GM04503 (cell line): ENCODE data around the gene ASPDH.

Source experiments
- DNase-seq: peaks from one replicate; pipeline ENCODE4 v3.0.0-alpha.2; 2012; ENCODE audit warnings: low read depth

The ASPDH gene

DNA sequence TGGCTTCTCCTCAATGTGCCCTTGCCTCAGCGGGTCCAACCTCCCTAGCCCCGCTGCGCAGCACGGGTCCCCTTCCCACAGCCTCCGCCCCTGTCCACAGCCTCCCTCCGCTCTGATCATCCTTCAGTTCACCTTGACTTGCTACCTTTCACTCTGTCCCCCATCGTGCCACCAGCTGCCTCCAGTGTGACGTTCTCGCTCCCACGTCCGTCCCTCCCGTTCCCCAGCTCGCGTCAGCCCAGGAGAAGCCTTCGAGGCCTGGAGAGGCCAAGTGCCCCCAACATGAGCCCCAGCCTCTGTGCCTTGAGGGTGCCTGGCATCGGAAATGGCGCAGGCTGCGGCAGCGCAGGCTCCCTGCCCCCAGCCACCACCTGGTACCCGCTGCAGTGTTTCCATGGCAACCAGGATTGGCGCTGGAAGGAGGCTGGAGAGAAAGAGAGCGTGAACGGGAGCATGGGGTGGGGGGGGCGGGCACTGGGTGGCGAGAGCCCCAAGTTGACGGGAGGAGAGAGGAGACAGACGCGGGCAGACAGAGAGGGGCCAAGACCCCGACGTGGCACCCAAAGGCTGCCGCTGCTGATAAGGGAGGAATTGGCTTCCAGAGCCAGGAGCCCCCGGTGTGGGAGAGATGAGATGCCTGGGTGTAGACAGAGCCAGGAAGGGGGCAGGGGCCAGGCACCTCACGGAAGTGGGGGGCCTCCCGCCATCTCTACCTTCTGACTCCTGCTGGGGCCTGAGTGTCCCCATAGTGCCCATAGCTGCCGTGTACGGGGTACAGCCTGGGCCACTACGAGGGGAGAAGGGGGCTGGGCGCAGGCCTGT is 844 bp upstream of the ASPDH start:
- no peak for DNase-seq

- DNase-seq = no peak
Observed at GRCh38 chr19:50512999-50513745, 541 bp downstream of the ASPDH start.

- DNase-seq = no peak
Observed at GRCh38 chr19:50512112-50512998, 1.4 kb downstream of the ASPDH start.

DNA sequence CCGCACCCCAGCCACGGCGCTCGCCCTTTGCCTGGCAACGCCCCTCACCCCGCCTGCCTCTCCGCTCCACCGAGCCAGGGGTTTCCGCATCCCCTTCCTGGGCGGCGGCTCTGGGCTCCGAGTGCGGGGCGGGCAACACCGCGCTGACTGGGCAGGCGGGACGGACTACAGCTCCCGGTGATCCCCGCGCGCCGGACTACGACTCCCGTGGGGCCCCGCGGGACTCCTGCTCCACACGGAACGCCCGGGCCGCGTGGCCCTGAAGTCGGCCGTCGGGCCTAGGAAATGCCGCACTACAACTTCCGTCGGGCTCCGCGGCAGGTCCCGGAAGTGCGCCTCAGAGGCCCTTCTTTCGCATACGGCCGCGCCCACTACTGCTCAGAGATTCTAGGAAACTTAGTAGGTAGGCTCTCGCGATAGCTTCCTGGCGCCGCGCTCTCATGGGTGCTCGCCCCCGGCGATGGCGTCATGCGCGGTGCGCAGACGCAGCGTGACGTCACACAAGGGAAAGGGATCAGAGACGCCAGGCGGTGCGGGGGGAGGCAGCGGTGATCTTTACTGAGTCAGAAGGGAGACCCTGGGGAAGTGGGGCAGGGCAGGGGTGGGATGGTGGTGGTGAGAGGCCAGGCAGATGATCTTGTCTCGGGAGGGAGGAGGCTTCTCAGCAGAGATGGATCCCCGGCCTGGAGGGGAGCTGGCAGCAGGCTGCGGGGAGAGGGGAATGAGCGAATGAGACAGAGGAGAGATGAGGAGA is 2.5 kb downstream of the ASPDH start, which contains the start of gene JOSD2:
Gene JOSD2 (minus strand): TSS at position 123 of the 754 bp plus-strand sequence. CDS start 760 bp downstream, outside the sequence.
- peak; percentile 94 for DNase-seq

DNA sequence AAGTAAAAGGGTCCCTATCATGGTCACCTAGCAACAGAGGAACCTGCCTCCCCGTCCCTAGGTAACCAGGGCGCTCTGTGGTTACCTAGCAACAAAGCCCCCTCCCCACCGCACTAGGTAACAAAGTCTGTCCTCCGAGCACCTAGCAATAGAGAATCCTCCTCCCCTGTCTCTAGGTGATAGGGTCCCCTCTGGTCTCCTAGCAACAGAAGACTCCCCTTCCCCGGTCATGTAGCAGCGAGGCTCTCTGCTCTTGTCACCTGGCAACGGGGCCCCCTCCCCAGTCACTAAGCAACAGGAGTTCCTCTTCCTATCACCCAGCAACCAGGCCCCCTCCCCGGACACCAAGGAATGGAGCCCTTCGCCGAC is 3.0 kb downstream of the ASPDH start:
- no peak for DNase-seq

DNA sequence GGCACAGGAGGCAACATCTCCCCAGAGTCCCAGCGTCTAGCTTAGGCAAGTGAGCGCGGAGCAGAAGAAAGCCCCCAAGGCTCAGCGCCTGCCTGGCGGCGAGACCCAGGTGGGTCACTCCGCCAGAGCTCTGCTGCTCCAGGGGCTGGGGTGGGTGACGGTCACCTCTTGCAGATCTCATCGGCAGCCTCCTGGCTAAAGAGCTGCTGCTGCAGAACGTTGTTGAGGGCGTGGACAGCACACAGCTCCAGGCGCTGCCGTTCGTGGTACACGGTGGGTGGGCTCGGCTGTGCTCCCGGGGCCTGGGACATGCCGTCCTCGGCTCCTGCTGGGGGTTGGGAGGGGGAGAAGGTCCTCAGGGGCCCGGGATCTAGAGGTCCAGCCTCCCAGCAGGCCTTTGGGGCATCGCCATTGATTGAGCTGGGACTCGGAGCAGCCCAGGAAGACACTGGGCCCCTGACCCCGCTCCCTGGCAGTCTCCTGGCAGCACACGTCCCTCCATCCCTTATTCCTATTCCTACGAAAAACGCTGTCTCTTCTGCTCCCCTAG is 3.5 kb downstream of the ASPDH start:
- DNase-seq = no peak

DNA sequence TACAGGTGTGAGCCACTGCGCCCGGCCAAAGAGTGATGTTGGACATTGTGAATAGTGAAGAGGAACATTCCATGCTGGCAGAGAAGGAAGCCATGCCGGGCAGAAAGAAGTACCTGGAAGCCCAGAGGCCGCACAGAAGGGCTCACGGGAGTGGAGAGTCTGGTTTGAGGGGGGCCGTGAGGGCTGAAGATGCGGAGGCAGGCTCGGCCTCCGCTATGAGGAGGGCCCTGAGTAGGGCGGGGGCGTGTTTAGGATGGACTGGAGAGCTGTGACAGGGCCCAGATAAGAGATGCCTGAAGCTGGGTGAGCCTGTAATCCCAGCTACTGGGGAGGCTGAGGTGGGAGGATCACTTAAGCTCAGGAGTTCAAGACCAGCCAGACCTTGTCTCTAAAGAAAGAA is 4.3 kb downstream of the ASPDH start:
- no peak for DNase-seq

GRCh38 chr19:50508843-50509190 is 4.9 kb downstream of the ASPDH start:
- no peak for DNase-seq

- DNase-seq = no peak
Observed at GRCh38 chr19:50507376-50507775, 6.3 kb downstream of the ASPDH start.

DNA sequence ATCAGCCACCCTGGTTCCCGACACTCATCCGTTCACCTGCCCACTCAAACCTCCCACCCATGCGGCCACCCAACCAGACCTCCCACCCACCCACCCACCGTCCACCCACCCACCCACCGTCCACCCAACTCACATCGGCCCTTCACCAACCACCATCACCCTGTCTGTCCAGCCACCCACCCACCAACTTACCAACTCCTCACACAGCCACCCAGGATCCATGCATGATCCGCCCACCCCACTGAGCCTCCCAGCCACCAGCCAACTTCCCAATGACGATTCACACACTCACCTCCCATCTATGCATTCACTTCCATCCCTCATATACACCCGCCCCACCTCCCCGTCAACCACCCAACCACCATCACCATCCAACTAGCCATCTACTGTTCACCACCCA is 7.0 kb downstream of the ASPDH start:
- DNase-seq = no peak

GRCh38 chr19:50505856-50506611 is 7.7 kb downstream of the ASPDH start:
- DNase-seq = no peak

DNA sequence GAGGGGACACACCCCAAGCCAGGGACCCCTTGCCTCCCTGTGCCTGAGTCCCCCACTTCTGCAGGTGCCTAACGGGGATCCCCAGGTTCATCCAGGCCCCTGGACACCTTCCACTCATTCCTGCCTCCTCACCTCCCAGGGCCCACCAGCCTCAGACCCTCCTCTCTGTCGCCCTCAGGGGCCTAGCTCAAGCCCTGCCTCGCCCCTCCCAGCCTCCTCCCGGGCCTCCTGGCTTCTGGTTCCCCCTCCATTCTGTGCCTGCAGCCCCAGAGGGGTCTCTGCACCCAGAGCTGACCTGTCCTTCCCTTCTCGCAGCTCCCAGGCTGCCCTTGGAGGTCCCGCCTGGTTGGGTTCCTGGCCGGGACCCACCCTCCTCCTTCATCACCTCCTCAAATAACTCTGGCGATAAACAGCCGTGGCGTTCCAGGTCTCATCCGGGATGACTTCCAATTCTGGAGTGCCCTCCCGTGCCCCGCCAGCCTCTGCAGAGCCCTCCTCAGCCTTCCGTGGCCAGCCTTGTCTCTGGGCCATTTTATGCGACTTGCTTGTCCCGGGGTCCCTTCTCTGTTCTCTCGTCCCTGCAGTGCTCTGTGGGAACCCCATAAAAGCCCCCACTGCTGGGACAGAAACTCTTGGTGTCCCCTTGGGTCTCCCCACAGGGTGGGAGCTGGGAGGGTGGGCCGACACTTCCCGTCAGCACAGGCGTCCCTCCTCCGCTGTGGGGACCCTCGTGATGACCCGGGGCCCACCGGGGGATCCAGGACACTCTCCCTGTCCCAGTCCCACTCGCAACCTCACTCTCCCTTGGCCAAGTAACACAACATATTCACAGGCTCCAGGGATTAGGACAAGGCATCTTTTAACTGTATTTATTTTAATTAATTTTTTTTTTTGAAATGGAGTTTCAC is 11.9 kb downstream of the ASPDH start:
- no peak for DNase-seq

DNA sequence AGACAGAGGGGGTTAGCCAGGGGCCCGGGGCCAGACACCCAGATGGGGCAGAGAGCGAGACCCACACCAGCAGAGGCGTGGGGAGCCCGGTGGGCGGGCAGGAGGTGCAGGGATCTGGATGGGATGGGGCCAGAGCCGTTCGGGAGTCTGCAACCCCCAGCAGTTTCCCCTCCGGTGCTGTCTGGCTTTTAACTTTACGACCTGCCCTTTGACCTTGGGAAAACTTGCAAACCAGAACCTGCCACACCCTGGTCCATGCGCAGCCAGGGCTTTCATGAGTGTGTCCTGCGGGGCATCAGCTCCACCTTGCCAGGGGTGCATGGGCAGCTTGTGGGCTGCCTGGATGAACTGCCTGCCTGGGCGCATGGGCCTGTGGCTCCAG is 12.5 kb downstream of the ASPDH start:
- no peak for DNase-seq

- DNase-seq = no peak
Observed at GRCh38 chr19:50500753-50501151, 13.0 kb downstream of the ASPDH start.

GRCh38 chr19:50500060-50500752 is 13.5 kb downstream of the ASPDH start:
- no peak for DNase-seq

DNA sequence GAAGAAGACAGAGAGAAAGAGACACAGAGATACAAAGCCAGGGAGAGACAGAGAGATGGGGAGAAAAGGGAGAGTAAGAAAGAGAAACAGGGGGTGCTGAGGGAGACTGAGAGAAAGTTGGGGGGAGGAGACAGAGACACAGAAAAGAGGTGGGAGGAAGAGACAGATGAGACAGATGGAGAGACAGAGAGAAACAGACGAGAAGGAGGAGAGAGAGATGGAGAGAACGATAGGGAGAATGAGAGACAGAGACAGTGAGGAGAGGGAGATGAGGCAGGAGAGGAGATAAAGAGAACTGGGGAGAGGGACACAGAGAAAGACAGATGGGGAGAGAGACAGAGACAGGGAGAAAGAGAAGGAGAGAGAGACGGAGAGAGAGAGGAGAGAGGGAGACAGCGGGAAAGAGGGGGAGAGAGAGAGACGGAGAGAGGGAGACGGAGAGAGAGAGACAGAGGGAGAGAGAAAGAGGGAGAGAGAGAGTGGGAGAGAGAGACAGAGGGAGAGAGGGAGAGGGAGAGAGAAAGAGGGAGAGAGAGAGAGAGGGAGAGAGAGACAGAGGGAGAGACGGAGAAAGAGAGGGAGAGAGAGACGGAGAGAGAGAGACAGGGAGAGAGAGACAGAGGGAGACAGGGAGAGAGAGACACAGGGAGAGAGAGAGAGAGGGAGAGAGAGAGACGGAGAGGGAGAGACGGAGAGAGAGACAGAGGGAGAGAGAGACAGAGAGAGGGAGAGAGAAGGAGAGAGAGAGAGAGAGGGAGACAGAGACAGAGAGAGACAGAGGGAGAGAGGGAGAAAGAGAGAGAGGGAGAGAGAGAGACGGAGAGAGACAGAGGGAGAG is 15.3 kb downstream of the ASPDH start:
- DNase-seq = no peak

DNA sequence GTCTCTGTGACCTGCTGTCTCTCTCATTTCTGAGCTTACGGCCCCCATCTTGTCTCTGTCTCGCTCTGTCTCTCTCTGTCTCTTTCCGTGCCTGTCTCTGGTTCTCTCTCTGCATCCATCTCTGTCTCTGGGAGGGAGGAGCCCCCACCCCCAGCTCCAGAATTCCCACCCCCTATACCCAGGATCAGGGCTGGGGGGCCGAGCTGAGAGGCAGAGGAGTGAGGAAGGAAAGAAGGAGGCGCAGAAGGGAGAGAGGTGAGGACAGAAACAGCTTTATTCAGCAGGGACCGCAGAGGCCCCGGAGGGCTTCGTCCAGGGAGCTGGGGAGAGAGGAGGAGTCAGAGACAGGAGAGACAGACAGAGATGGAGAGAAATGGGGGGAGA is 16.7 kb downstream of the ASPDH start:
- DNase-seq = no peak
